NCI-H748 treated with DMSO at 0.1 percent for 48 hours (cell line): ENCODE results near the gene ALKBH1.
"Not testable (repeated sequence)": the region's sequence is repeated elsewhere in the genome, so short reads cannot be mapped to it uniquely, and the experiment has no call there.

Source experiments
- DNase-seq: peaks from one replicate; lab custom pipeline; 2025; lab: John Stamatoyannopoulos, UW

The ALKBH1 gene

DNA sequence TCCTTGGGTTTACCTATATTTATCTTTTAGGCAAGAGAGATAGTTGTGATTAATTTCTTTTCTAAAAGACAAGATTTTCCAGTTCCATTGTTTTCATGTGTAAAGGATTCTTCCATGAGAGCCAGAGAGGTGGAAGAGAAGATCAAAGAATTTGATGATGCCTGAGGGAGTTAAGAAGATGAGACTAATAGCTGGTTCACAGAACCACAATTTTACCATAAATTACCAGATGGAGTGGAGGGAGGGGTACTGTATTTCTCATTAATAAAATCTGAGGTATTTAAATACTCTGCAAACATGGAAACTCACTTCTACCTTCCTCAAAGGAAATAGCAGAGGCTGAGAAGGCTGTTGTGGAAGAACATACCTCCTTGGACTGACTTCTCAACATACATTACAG, 34.6 kb downstream of the ALKBH1 start:
- no peak for DNase-seq

DNA sequence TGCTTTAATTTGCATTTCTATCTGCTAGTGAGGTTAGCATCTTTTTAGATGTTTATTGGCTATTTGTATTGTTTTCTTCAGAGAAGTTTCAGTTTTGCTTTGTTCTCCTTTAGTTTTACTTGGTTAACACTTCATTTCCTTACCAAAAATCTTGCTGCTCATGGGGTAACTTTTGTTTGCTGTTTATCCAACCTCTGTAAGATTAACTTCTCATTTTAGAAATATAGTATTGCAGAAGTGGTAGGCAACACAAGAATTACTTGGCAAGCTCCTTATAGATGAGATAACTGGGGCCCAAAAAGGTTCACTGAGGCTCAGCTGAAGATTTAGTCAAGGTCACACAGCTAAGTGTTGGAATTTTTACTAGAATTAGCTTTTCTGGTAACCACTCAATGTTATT, 40.5 kb downstream of the ALKBH1 start:
- no peak for DNase-seq

DNA sequence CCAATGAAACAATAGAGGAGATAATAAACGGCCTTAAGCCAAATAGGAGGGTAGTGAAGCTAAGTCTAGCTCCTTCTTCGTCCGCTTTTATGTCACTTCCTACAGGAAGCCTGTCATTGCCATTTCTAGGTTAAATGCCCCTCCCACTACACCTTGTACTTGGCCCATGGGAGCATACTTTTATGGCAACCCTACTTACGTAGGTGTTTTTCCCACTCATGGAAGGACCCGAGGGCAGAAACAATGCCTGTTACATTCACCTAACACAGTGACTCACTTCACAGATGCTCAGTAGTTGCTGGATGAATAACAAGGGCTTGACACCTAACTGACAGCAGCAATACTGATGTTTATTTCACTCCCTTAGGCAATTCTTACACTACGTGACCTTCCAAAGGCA, 44.5 kb downstream of the ALKBH1 start:
- DNase-seq = no peak

- not testable (repeated sequence) for DNase-seq
Measured at GRCh38 chr14:77661562-77661961, 46.3 kb downstream of the ALKBH1 start.

DNA sequence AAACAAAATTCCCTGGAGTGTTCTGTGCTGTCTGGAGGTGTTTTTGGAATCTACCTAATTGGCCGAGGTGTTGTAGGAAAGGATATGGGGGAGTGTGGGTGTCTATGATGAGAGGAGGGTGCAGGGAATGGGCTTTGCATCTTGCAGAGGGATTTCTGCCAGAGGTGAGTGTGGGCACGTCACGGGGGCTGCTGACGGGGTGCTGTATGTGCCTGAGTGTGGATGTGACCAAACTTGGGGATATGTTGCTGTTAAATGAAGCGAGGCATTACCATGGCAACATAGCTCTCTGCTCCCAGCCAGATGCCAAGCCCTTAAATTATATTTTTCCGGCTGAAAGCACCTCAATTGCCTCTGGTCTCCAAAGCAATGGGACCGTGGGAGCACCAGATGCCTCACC, 47.1 kb downstream of the ALKBH1 start:
- DNase-seq = peak; percentile 28

GRCh38 chr14:77659831-77660230, 48.0 kb downstream of the ALKBH1 start:
- DNase-seq = no peak

GRCh38 chr14:77657280-77657679, 50.5 kb downstream of the ALKBH1 start:
- DNase-seq = no peak

DNA sequence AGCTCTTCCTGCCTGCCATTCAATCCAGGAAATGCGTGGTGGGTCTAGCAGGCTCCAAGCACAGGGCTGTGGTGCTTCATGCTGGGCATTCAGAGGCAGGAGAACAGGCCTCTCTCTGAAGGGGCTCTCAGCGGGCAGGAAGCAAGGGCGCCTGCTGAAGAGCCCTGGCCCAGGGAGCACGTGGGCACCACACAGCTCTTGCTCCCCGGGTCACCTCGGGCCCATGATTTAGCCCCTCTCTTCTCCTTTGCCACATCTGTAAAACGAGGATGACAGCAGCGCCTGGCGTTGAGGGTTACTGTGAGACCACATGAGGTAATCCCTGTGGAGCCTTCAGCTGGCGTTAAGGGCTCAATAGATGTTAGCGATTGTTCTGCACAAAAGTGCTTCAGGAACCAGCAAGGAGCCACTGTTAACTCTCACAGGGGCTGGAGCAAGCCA, 53.8 kb downstream of the ALKBH1 start:
- DNase-seq = no peak

- DNase-seq = no peak
Measured at GRCh38 chr14:77649326-77649725, 58.5 kb downstream of the ALKBH1 start.

DNA sequence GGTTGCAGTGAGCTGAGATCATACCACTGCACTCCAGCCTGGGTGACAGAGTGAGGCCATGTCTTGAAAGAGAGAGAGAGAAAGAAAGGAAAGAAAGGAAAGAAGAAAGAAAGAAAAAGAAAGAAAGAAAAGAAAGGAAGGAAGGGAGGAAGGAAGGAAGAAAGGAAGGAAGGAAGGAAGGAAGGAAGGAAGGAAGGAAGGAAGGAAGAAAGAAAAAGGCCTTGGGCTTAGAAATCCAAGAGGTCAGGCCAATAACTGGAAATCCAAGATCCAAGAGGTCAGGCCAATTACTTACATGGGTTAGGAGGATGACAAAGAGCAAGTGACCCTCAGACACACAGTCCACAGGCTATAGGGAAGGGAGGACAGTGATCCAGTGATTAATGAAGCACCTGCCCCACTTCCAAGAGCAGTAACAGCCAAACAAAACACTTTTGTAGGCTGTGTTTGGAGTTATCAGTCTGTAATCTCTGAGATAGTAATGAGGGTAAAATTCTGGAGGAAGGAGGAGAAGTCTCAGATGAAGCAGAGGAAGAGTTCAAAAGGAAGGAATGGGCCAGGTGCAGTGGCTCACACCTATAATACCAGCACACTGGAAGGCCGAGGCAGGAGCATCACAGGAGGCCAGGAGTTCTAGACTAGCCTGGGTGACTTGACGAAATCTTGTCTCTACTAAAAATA, 59.2 kb downstream of the ALKBH1 start:
- DNase-seq = no peak

GRCh38 chr14:77647853-77648252, 60.0 kb downstream of the ALKBH1 start:
- DNase-seq = no peak

DNA sequence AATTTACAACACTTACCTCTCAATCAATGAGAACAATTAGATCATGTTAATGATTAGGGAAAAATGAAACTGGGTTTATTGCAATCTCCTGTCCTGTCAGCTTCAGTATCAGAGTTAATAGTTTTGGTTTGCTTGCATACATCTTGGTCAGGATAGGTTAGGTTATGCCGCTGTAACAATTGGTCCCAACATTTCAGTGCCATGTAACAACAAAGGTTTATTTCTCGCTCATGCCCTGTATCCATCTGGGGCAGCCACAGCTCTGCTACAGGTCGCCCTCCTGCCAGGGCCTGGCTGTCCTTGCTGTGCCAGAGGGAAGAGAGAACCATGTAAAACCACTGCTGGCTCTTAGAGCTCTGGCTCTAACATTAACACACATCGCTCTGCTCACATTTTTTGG, 60.9 kb downstream of the ALKBH1 start:
- no peak for DNase-seq

- DNase-seq = no peak
Measured at GRCh38 chr14:77645520-77646230, 62.1 kb downstream of the ALKBH1 start.

GRCh38 chr14:77642407-77642806, 65.4 kb downstream of the ALKBH1 start:
- DNase-seq = no peak

- DNase-seq = no peak
Measured at GRCh38 chr14:77641534-77642341, 66.1 kb downstream of the ALKBH1 start.

DNA sequence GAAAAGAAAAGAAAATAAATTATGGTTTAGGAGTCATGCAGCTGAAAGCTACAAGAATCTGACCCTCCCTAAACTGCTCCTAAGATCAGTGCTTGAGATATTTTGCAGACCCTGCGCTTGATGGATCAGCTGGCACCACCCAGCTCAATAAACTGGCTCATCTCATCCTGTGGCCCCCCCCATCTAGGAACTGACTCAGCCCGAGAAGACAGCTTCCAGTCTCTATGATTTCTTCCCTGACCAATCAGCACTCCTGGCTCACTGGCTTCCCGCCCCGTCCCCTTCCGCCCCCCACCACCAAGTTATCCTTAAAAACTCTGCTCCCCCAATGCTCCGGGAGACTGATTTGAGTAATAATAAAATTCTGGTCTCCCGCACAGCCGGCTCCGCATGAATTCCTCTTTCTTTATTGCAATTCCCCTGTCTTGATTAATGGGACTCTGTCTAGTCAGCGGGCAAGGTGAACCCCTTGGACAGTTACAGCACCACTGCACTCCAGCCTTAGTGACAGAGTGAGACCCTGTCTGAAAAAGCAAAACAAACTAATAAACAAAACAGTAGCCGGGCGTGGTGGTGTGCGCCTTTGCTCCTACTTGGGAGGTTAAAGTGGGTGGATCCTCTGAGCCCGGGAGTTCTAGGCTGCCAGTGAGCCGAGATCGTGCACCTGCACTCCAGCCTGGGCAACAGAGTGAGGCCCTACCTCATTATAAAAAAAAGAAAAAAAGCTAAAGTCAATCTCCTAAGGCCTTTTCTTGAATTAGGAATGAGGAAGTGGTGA, 66.9 kb downstream of the ALKBH1 start:
- no peak for DNase-seq

GRCh38 chr14:77638771-77639171, 69.1 kb downstream of the ALKBH1 start:
- DNase-seq = no peak

DNA sequence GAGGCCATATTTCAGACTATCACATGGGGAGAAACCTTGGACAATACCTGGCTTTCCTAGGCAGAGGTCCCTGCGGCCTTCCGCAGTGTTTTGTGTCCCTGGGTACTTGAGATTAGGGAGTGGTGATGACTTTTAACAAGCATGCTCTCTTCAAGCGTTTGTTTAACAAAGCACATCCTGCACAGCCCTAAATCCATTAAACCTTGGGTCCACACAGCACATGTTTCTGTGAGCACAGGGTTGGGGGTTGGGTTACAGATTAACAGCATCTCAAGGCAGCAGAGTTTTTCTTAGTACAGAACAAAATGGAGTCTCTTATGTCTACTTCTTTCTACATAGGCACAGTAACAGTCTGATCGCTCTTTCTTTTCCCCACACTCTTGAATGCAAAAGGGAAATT, 72.0 kb downstream of the ALKBH1 start:
- peak; percentile 50 for DNase-seq

- DNase-seq = not testable (repeated sequence)
Measured at GRCh38 chr14:77635466-77635865, 72.4 kb downstream of the ALKBH1 start.

- no peak for DNase-seq
Measured at GRCh38 chr14:77630111-77630510, 77.7 kb downstream of the ALKBH1 start.

- no peak for DNase-seq
Measured at GRCh38 chr14:77625360-77625759, 82.5 kb downstream of the ALKBH1 start.

- DNase-seq = no peak
Measured at GRCh38 chr14:77623201-77623600, 84.6 kb downstream of the ALKBH1 start.
